IMR-90 (cell line): Measurements from ENCODE around the gene OR13C9. TPM values are rescaled to one million over a fixed set of nuclear protein-coding genes. Genes with fewer than 3 reads are reported as not detected.

Experiments used
- ATAC-seq: fragments of 200-7000 bp; cut with Tn5 transposase; 2 replicates; pipeline ENCODE4 v1.9.1; 2020; ENCODE audit warnings: low read depth, mild to moderate bottlenecking, moderate library complexity
- BruUV-seq: library from RNA; stranded (reverse); fragments of 400-500 nt; replicated peaks from 2 replicates; lab custom pipeline; 2021; lab: Mats Ljungman, UMichigan
- CTCF ChIA-PET: fragments of 300-600 bp; formaldehyde crosslinking; extraction: SDS; loops from one replicate; lab custom pipeline; 2021; ENCODE audit warnings: antibody characterized with exemption; lab: Yijun Ruan, JAX
- POLR2A ChIA-PET: fragments of 300-600 bp; sonication (Branson Sonifier 250); formaldehyde crosslinking; loops from one replicate; lab custom pipeline; 2022; ENCODE audit warnings: antibody characterized with exemption; ENCODE audit not compliant: unreplicated experiment; lab: Charles Lee
- DNase-seq: peaks from one replicate; pipeline ENCODE4 v3.0.0; 2013
- H2AFZ ChIP-seq: replicated peaks from 2 replicates; pipeline ENCODE3; 2013; ENCODE audit warnings: low read length, mild to moderate bottlenecking; ENCODE audit not compliant: poor library complexity
- H2AK5ac ChIP-seq: 2 replicates; pipeline ENCODE4 v1.6.1; 2013; ENCODE audit warnings: low read depth, low read length, inconsistent platforms
- H2AK9ac ChIP-seq: replicated peaks from 2 replicates; pipeline ENCODE3; 2013; ENCODE audit warnings: mild to moderate bottlenecking, low read depth, low read length, moderate library complexity; ENCODE audit not compliant: poor library complexity
- H2BK120ac ChIP-seq: 2 replicates; pipeline ENCODE4 v1.6.1; 2013; ENCODE audit warnings: low read depth, low read length, inconsistent platforms
- H2BK15ac ChIP-seq: 3 replicates; pipeline ENCODE4 v1.6.1; 2013; ENCODE audit warnings: low read depth, low read length, inconsistent platforms
- H2BK20ac ChIP-seq: 2 replicates; pipeline ENCODE4 v1.6.1; 2013; ENCODE audit warnings: low read depth, mild to moderate bottlenecking, inconsistent platforms, low read length, moderate library complexity
- H2BK5ac ChIP-seq: 2 replicates; pipeline ENCODE4 v1.6.1; 2013; ENCODE audit warnings: mild to moderate bottlenecking, low read depth, low read length, inconsistent platforms; ENCODE audit not compliant: poor library complexity, severe bottlenecking
- H3K14ac ChIP-seq: replicated peaks from 2 replicates; pipeline ENCODE4 v1.6.1; 2013; ENCODE audit warnings: low read depth, low read length, inconsistent platforms
- H3K18ac ChIP-seq: 2 replicates; pipeline ENCODE4 v1.6.1; 2013; ENCODE audit warnings: low read depth, low read length, control low read depth
- H3K23ac ChIP-seq: 2 replicates; pipeline ENCODE4 v1.6.1; 2013; ENCODE audit warnings: low read depth, low read length, inconsistent platforms
- H3K27ac ChIP-seq: 2 replicates; pipeline ENCODE4 v1.5.1; 2013; ENCODE audit warnings: mild to moderate bottlenecking, control low read depth, low read length; ENCODE audit not compliant: insufficient read depth
- H3K27me3 ChIP-seq: 2 replicates; pipeline ENCODE4 v1.6.1; 2013; ENCODE audit warnings: low read length; ENCODE audit not compliant: control insufficient read depth, insufficient read depth
- H3K36me3 ChIP-seq: 2 replicates; pipeline ENCODE4 v1.6.1; 2013; ENCODE audit warnings: low read length, mixed read lengths; ENCODE audit not compliant: control insufficient read depth, insufficient read depth
- H3K4ac ChIP-seq: 2 replicates; pipeline ENCODE4 v1.6.1; 2013; ENCODE audit warnings: low read depth, low read length, inconsistent platforms
- H3K4me1 ChIP-seq: 2 replicates; pipeline ENCODE4 v1.6.1; 2013; ENCODE audit warnings: low read length, mixed read lengths; ENCODE audit not compliant: control insufficient read depth, insufficient read depth
- H3K4me2 ChIP-seq: 2 replicates; pipeline ENCODE4 v1.6.1; 2013; ENCODE audit warnings: low read depth, mild to moderate bottlenecking, control low read depth, low read length, moderate library complexity
- H3K4me3 ChIP-seq: 2 replicates; pipeline ENCODE4 v1.5.1; 2013; ENCODE audit warnings: low read depth, mild to moderate bottlenecking, control low read depth, low read length, moderate library complexity; ENCODE audit not compliant: insufficient read depth
- H3K56ac ChIP-seq: 2 replicates; pipeline ENCODE4 v1.6.1; 2013; ENCODE audit warnings: low read length, inconsistent platforms; ENCODE audit not compliant: insufficient read depth; ENCODE audit errors: extremely low read depth
- H3K79me1 ChIP-seq, 2 experiments: 2 replicates each; pipeline ENCODE4 v1.6.1; 2013; ENCODE audit warnings: low read length in 2 of 2, inconsistent platforms in 1 of 2, low read depth in 1 of 2
- H3K9ac ChIP-seq: 2 replicates; pipeline ENCODE4 v1.6.1; 2013; ENCODE audit warnings: low read depth, low read length, control low read depth
- H3K9me1 ChIP-seq: 2 replicates; pipeline ENCODE4 v1.6.1; 2013; ENCODE audit warnings: low read length, inconsistent platforms; ENCODE audit not compliant: insufficient read depth
- H3K9me3 ChIP-seq: 2 replicates; pipeline ENCODE4 v1.6.1; 2013; ENCODE audit warnings: low read length; ENCODE audit not compliant: control insufficient read depth, insufficient read depth
- H4K20me1 ChIP-seq: 2 replicates; pipeline ENCODE4 v1.6.1; 2013; ENCODE audit warnings: low read length, inconsistent platforms; ENCODE audit not compliant: insufficient read depth
- H4K5ac ChIP-seq: 2 replicates; pipeline ENCODE4 v1.6.1; 2013; ENCODE audit warnings: mild to moderate bottlenecking, low read depth, low read length, control low read depth
- H4K8ac ChIP-seq, 2 experiments: 2 replicates each; pipeline ENCODE4 v1.6.1; 2013; ENCODE audit warnings: low read depth in 2 of 2, low read length in 2 of 2, control low read depth in 1 of 2, inconsistent platforms in 1 of 2
- H4K91ac ChIP-seq: 2 replicates; pipeline ENCODE4 v1.6.1; 2013; ENCODE audit warnings: low read depth, low read length, inconsistent platforms; ENCODE audit not compliant: insufficient read depth
- CTCF ChIP-seq: conservative IDR thresholded peaks from 2 replicates; pipeline ENCODE4 v1.5.1; 2012; ENCODE audit warnings: mild to moderate bottlenecking, low read depth, low read length, improper control_type of control experiment
- ELK1 ChIP-seq: fragments of 150-350 bp; IDR thresholded peaks from 2 replicates; pipeline ENCODE4 v1.6.1; 2016; ENCODE audit warnings: low read depth, mild to moderate bottlenecking, low read length, moderate library complexity, borderline replicate concordance
- MAZ ChIP-seq: IDR thresholded peaks from 2 replicates; pipeline ENCODE4 v1.6.1; 2012; ENCODE audit warnings: low read depth, mild to moderate bottlenecking, low read length, improper control_type of control experiment, moderate library complexity, borderline replicate concordance
- MXI1 ChIP-seq: IDR thresholded peaks from 2 replicates; pipeline ENCODE4 v1.6.1; 2012; ENCODE audit warnings: low read depth, mild to moderate bottlenecking, low read length, moderate library complexity, borderline replicate concordance
- POLR2A ChIP-seq: IDR thresholded peaks from 2 replicates; pipeline ENCODE4 v1.6.1; 2012; ENCODE audit warnings: mild to moderate bottlenecking, low read depth, low read length
- WGBS, 2 experiments: methylation state at CpG; one replicate each; pipeline versions ENCODE4 v1.1.5 to v1.1.7; 2013; ENCODE audit warnings: missing lambda C conversion rate in 2 of 2; ENCODE audit not compliant: insufficient read length in 1 of 2; ENCODE audit errors: extremely low coverage in 2 of 2; 5-methylcytosine and 5-hydroxymethylcytosine counted together
- dilution Hi-C: fragments of 300-500 bp; cut with HindIII; formaldehyde crosslinking; loops from one replicate; pipeline ENCODE4 v1.14.3; 2018; ENCODE audit warnings: low sequenced_read_pairs; ENCODE audit not compliant: unreplicated experiment
- in situ Hi-C: fragments of 300-500 bp; cut with MboI; formaldehyde crosslinking; loops from 3 replicates; pipeline ENCODE4 v1.14.3; 2019; ENCODE audit warnings: low sequenced_read_pairs, inconsistent platforms, mixed read lengths
- intact Hi-C: fragments of 100-400 bp; cut with micrococcal nuclease; formaldehyde crosslinking; loops from 2 replicates; pipeline ENCODE4 v1.10.0; 2022
- polyA plus RNA-seq, 3 experiments: library from polyadenylated mRNA; depleted of rRNA; stranded (reverse); fragments of >200 nt; gene quantifications; 2 replicates each; pipeline ENCODE4 v1.2.3, GENCODE V29; 2012; ENCODE audit warnings: low replicate concordance in 1 of 3
- total RNA-seq: library from RNA; depleted of rRNA; stranded (reverse); fragments of >200 nt; gene quantifications from 2 replicates; pipeline ENCODE4 v1.2.3, GENCODE V29; 2012

OR13C9 gene
- total and polyA plus RNA-seq, 2 of the 4 experiments (the other 2 are of a cell fraction), result not detected

- H3K4me1 ChIP-seq, result no peaks in the 10 kb centered on the region
- no peaks in the 10 kb centered on the region for H3K36me3 ChIP-seq
- ATAC-seq, result no peak
- no peak overlapping the region for H4K91ac ChIP-seq
- H3K4me3 ChIP-seq, result no peak overlapping the region
- H4K20me1 ChIP-seq, result no peaks in the 10 kb centered on the region
- TF ChIP-seq CTCF (no peak), MXI1 (no peak), ELK1 (no peak), MAZ (no peak), POLR2A (no peak)
- no CpG with 5 or more reads among the region's 2 CpGs for WGBS, 2 experiments
- no peak for DNase-seq
- H2BK20ac ChIP-seq, result no peak overlapping the region
- H3K27ac ChIP-seq, result no peak overlapping the region
- dilution Hi-C loops, result no loop called here
- H3K9ac ChIP-seq, result no peak overlapping the region
- CTCF ChIA-PET, result no interaction called here
- POLR2A ChIA-PET, result no interaction called here
- H3K4ac ChIP-seq, result no peak overlapping the region
- no peak overlapping the region for H2AFZ ChIP-seq
- H2BK5ac ChIP-seq, result no peak overlapping the region
- H3K14ac ChIP-seq, result no peak overlapping the region
- no peak overlapping the region for H3K56ac ChIP-seq
- no TSS peak for BruUV-seq
- H3K18ac ChIP-seq, result no peak overlapping the region
- intact Hi-C loops, result loop anchor here (10.0 kb wide), 1 partner anchor 61 kb away; no protein-coding TSS in a partner anchor
- H4K8ac ChIP-seq, result no peak overlapping the region
- no peak overlapping the region for H3K23ac ChIP-seq
- no peak overlapping the region for H3K4me2 ChIP-seq
- H3K9me3 ChIP-seq, result no peaks in the 10 kb centered on the region
- H3K9me1 ChIP-seq, result no peaks in the 10 kb centered on the region
- no peak overlapping the region for H2BK120ac ChIP-seq
- H2AK5ac ChIP-seq, result no peak overlapping the region
- H3K79me1 ChIP-seq, result no peaks in the 10 kb centered on the region
- no peak overlapping the region for H2BK15ac ChIP-seq
- in situ Hi-C loops, result no loop called here
- H3K27me3 ChIP-seq, result no peaks in the 10 kb centered on the region
- H4K5ac ChIP-seq, result no peak overlapping the region
- no peak overlapping the region for H2AK9ac ChIP-seq
Observed at GRCh38 chr9:104575456-104575855, 42.5 kb downstream of the OR13C9 start.
